ENCODE data around the gene TPI1.
A peak's percentile ranks its signal among the peaks of the same experiment; 100 is the strongest.

The TPI1 gene

GRCh38 chr12:6867413-6868210 is at the start of gene TPI1:
TSS of gene TPI1 (plus strand) at chr12:6867531. CDS start at chr12:6867567, 36 bp downstream.
- TF ChIP-seq, protein P1, sequence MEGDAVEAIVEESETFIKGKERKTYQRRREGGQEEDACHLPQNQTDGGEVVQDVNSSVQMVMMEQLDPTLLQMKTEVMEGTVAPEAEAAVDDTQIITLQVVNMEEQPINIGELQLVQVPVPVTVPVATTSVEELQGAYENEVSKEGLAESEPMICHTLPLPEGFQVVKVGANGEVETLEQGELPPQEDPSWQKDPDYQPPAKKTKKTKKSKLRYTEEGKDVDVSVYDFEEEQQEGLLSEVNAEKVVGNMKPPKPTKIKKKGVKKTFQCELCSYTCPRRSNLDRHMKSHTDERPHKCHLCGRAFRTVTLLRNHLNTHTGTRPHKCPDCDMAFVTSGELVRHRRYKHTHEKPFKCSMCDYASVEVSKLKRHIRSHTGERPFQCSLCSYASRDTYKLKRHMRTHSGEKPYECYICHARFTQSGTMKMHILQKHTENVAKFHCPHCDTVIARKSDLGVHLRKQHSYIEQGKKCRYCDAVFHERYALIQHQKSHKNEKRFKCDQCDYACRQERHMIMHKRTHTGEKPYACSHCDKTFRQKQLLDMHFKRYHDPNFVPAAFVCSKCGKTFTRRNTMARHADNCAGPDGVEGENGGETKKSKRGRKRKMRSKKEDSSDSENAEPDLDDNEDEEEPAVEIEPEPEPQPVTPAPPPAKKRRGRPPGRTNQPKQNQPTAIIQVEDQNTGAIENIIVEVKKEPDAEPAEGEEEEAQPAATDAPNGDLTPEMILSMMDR (IDR thresholded peaks at IDR 0.05; ENCODE audit: insufficient read depth, low read depth, low read length, missing control alignments): no peak
- DNase-seq (ENCODE audit: low read depth): peak; percentile 92
- H3K4me3 ChIP-seq (ENCODE audit: low read depth, low read length): peak within 1 kb of the TSS; percentile 97

GRCh38 chr12:6817662-6818157 is 49.6 kb upstream of the TPI1 start:
- TF ChIP-seq, protein P1 (IDR thresholded peaks at IDR 0.05; ENCODE audit: insufficient read depth, low read depth, low read length, missing control alignments): no peak
- DNase-seq (ENCODE audit: low read depth): no peak

DNA sequence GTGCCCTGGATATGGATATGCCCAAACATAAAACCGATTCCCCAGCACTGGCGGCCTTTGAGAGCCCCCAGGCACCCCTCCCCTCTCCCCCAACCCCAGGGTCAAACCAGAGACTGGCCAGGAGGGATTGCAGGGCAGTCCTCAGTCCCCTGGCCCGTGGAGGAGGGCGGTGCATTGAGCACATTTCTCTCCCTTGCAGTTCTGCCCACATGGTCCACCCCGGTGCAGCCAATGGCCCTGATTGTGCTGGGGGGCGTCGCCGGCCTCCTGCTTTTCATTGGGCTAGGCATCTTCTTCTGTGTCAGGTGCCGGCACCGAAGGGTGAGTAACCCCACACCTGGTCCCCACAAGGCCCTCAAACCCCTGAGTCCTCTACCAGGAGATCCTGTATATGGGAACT is 49.1 kb upstream of the TPI1 start:
- no peak for DNase-seq (ENCODE audit: low read depth)
- TF ChIP-seq, protein P1 (IDR thresholded peaks at IDR 0.05; ENCODE audit: insufficient read depth, low read depth, low read length, missing control alignments): no peak
- H3K4me3 ChIP-seq (ENCODE audit: low read depth, low read length): no peak overlapping the region

More at GRCh38 chr12:6817662-6818157, 49.6 kb upstream of the TPI1 start:
- H3K4me3 ChIP-seq (ENCODE audit: low read depth, low read length): no peak overlapping the region

- TF ChIP-seq, protein P1 (IDR thresholded peaks at IDR 0.05; ENCODE audit: insufficient read depth, low read depth, low read length, missing control alignments): no peak
- no peak for DNase-seq (ENCODE audit: low read depth)
- H3K4me3 ChIP-seq (ENCODE audit: low read depth, low read length): no peak overlapping the region
Measured at GRCh38 chr12:6818645-6819044, 48.7 kb upstream of the TPI1 start.

DNA sequence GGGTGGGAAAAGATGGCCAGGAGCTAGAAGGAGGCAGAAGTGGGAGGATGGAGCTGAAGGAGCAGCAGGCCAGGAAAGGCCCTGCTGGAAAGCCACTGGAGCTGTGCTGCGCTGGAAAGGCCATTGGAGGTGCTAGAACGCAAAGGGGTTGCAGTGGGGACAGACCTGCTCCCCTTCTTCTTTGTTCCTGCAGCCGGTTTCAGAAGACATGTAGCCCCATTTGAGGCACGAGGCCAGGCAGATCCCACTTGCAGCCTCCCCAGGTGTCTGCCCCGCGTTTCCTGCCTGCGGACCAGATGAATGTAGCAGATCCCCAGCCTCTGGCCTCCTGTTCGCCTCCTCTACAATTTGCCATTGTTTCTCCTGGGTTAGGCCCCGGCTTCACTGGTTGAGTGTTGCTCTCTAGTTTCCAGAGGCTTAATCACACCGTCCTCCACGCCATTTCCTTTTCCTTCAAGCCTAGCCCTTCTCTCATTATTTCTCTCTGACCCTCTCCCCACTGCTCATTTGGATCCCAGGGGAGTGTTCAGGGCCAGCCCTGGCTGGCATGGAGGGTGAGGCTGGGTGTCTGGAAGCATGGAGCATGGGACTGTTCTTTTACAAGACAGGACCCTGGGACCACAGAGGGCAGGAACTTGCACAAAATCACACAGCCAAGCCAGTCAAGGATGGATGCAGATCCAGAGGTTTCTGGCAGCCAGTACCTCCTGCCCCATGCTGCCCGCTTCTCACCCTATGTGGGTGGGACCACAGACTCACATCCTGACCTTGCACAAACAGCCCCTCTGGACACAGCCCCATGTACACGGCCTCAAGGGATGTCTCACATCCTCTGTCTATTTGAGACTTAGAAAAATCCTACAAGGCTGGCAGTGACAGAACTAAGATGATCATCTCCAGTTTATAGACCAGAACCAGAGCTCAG is 48.0 kb upstream of the TPI1 start:
- TF ChIP-seq, protein P1 (IDR thresholded peaks at IDR 0.05; ENCODE audit: insufficient read depth, low read depth, low read length, missing control alignments): no peak
- no peak for DNase-seq (ENCODE audit: low read depth)

GRCh38 chr12:6820166-6820565 is 47.2 kb upstream of the TPI1 start:
- TF ChIP-seq, protein P1 (IDR thresholded peaks at IDR 0.05; ENCODE audit: insufficient read depth, low read depth, low read length, missing control alignments): no peak
- DNase-seq (ENCODE audit: low read depth): no peak
- no peak overlapping the region for H3K4me3 ChIP-seq (ENCODE audit: low read depth, low read length)

More for the DNA sequence above, 48.0 kb upstream of the TPI1 start:
- H3K4me3 ChIP-seq (ENCODE audit: low read depth, low read length): no peak overlapping the region
